ENCODE data around the gene SLC66A2.

Gene SLC66A2

GRCh38 chr18:79872527-79873444, 78.7 kb downstream of the SLC66A2 start:
- Histone ChIP-seq H3K9me2 (ENCODE audit: low read depth, low read length) (no peaks in the 10 kb centered on the region), H3K4me3 (ENCODE audit: low read depth, low read length, poor library complexity, severe bottlenecking) (no peak overlapping the region), H3K79me2 (ENCODE audit: insufficient read depth, low read length) (no peaks in the 10 kb centered on the region), H2AFZ (ENCODE audit: low read length) (no peak overlapping the region), H3K36me3 (ENCODE audit: insufficient read depth, low read length) (no peaks in the 10 kb centered on the region), H4K20me1 (ENCODE audit: insufficient read depth, low read length) (no peaks in the 10 kb centered on the region), H3K4me1 (ENCODE audit: insufficient read depth, low read length, severe bottlenecking) (no peaks in the 10 kb centered on the region), H3K27ac (ENCODE audit: low read depth, low read length, poor library complexity, severe bottlenecking) (no peak overlapping the region), H3K9ac (ENCODE audit: low read length) (no peak overlapping the region), H3K9me3 (ENCODE audit: low read length) (no peaks in the 10 kb centered on the region), H3K27me3 (ENCODE audit: insufficient read depth, low read length) (0 out of 2 replicates have a peak, but pooled peaks cover 5% of the 10 kb centered on the region), H3K4me2 (ENCODE audit: low read length) (no peak overlapping the region), H3F3A (ENCODE audit: insufficient read depth, low read length) (no peaks in the 10 kb centered on the region)
- no peak for TF ChIP-seq EZH2 (IDR thresholded peaks at IDR 0.05; ENCODE audit: borderline replicate concordance, low read length)
- TF ChIP-seq, protein P1, sequence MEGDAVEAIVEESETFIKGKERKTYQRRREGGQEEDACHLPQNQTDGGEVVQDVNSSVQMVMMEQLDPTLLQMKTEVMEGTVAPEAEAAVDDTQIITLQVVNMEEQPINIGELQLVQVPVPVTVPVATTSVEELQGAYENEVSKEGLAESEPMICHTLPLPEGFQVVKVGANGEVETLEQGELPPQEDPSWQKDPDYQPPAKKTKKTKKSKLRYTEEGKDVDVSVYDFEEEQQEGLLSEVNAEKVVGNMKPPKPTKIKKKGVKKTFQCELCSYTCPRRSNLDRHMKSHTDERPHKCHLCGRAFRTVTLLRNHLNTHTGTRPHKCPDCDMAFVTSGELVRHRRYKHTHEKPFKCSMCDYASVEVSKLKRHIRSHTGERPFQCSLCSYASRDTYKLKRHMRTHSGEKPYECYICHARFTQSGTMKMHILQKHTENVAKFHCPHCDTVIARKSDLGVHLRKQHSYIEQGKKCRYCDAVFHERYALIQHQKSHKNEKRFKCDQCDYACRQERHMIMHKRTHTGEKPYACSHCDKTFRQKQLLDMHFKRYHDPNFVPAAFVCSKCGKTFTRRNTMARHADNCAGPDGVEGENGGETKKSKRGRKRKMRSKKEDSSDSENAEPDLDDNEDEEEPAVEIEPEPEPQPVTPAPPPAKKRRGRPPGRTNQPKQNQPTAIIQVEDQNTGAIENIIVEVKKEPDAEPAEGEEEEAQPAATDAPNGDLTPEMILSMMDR (IDR thresholded peaks at IDR 0.05; ENCODE audit: low read length) = no peak

DNA sequence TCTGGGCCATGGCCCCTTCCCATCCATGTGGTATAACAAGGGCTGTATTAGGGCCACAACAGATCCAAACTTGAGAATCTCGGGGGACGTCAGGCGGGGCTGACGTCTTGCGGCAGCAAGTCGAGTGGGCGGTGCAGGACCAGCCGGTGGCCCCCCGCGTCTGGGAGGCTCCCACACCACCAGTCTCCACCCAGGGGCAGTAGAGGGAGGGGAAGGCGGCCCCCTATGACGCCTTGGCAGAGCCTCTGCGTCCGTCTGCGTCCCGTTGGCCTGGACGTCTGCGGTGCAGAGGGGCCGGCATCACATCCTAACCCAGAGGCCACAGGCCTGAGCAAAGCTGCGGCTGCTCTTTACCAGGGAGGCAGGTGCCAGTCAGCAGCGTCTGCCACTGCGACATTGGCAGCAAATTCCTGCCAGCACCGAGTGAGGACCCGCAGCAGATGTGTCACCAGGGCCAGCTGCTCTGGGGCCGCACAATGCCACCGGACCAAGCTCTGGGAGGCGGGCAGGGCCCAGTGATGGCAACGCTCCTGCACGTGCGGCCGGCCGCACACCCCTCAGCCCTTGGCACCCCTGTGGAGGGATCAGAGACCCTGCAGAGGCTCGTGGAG, 79.9 kb downstream of the SLC66A2 start:
- Histone ChIP-seq H4K20me1 (ENCODE audit: insufficient read depth, low read length) (no peaks in the 10 kb centered on the region), H3K9me2 (ENCODE audit: low read depth, low read length) (no peaks in the 10 kb centered on the region), H3K27me3 (ENCODE audit: insufficient read depth, low read length) (0 out of 2 replicates have a peak, but pooled peaks cover 5% of the 10 kb centered on the region), H2AFZ (ENCODE audit: low read length) (no peak overlapping the region), H3K36me3 (ENCODE audit: insufficient read depth, low read length) (no peaks in the 10 kb centered on the region), H3K4me1 (ENCODE audit: insufficient read depth, low read length, severe bottlenecking) (no peaks in the 10 kb centered on the region), H3K4me2 (ENCODE audit: low read length) (no peak overlapping the region), H3K4me3 (ENCODE audit: low read depth, low read length, poor library complexity, severe bottlenecking) (no peak overlapping the region), H3K79me2 (ENCODE audit: insufficient read depth, low read length) (no peaks in the 10 kb centered on the region), H3K9me3 (ENCODE audit: low read length) (no peaks in the 10 kb centered on the region), H3K27ac (ENCODE audit: low read depth, low read length, poor library complexity, severe bottlenecking) (no peak overlapping the region), H3F3A (ENCODE audit: insufficient read depth, low read length) (no peaks in the 10 kb centered on the region), H3K9ac (ENCODE audit: low read length) (no peak overlapping the region)
- no peak for TF ChIP-seq EZH2 (IDR thresholded peaks at IDR 0.05; ENCODE audit: borderline replicate concordance, low read length)
- TF ChIP-seq, protein P1 (IDR thresholded peaks at IDR 0.05; ENCODE audit: low read length) = no peak

- Histone ChIP-seq H3K36me3 (ENCODE audit: insufficient read depth, low read length) (no peaks in the 10 kb centered on the region), H3K4me1 (ENCODE audit: insufficient read depth, low read length, severe bottlenecking) (no peaks in the 10 kb centered on the region), H3K4me3 (ENCODE audit: low read depth, low read length, poor library complexity, severe bottlenecking) (no peak overlapping the region), H3K27ac (ENCODE audit: low read depth, low read length, poor library complexity, severe bottlenecking) (no peak overlapping the region), H2AFZ (ENCODE audit: low read length) (no peak overlapping the region), H3K9ac (ENCODE audit: low read length) (no peak overlapping the region), H4K20me1 (ENCODE audit: insufficient read depth, low read length) (no peaks in the 10 kb centered on the region), H3F3A (ENCODE audit: insufficient read depth, low read length) (no peaks in the 10 kb centered on the region), H3K9me2 (ENCODE audit: low read depth, low read length) (no peaks in the 10 kb centered on the region), H3K27me3 (ENCODE audit: insufficient read depth, low read length) (0 out of 2 replicates have a peak, but pooled peaks cover 5% of the 10 kb centered on the region), H3K79me2 (ENCODE audit: insufficient read depth, low read length) (no peaks in the 10 kb centered on the region), H3K9me3 (ENCODE audit: low read length) (no peaks in the 10 kb centered on the region), H3K4me2 (ENCODE audit: low read length) (no peak overlapping the region)
- TF ChIP-seq, protein P1 (IDR thresholded peaks at IDR 0.05; ENCODE audit: low read length) = no peak
- TF ChIP-seq EZH2 (IDR thresholded peaks at IDR 0.05; ENCODE audit: borderline replicate concordance, low read length) = no peak
Observed at GRCh38 chr18:79871026-79871390, 80.4 kb downstream of the SLC66A2 start.
